Caco-2 (cell line): ENCODE measurements around the gene C11orf58. TPM values are rescaled to one million over a fixed set of nuclear protein-coding genes. Genes with fewer than 3 reads are reported as not detected.

Experiments
- BruUV-seq: library from RNA; stranded (reverse); fragments of 400-500 nt; replicated peaks from 2 replicates; lab custom pipeline; 2021; lab: Mats Ljungman, UMichigan
- CTCF ChIA-PET: fragments of 300-600 bp; sonication (Branson Sonifier 250); formaldehyde crosslinking; loops from one replicate; lab custom pipeline; 2022; ENCODE audit warnings: antibody characterized with exemption; lab: Charles Lee
- POLR2A ChIA-PET: fragments of 300-600 bp; sonication (Branson Sonifier 250); formaldehyde crosslinking; loops from one replicate; lab custom pipeline; 2022; ENCODE audit warnings: antibody characterized with exemption; lab: Charles Lee
- DNase-seq, 2 experiments: peaks; one replicate each; pipeline versions ENCODE4 v3.0.0 to v3.0.0-alpha.2; 2020 to 2022
- H3K27me3 ChIP-seq: replicated peaks from 2 replicates; pipeline ENCODE4 v1.6.0; 2011; ENCODE audit warnings: low read length; ENCODE audit not compliant: control insufficient read depth, insufficient read depth
- H3K36me3 ChIP-seq: 2 replicates; pipeline ENCODE4 v1.5.1; 2011; ENCODE audit warnings: low read length; ENCODE audit not compliant: control insufficient read depth, insufficient read depth
- H3K4me1 ChIP-seq: fragments of 250-450 bp; sonication (Bioruptor Pico); 2 replicates; pipeline ENCODE4 v1.5.1; 2020; ENCODE audit warnings: mild to moderate bottlenecking
- H3K4me3 ChIP-seq: 2 replicates; pipeline ENCODE4 v1.5.1; 2011; ENCODE audit warnings: low read depth, mild to moderate bottlenecking, control low read depth, low read length
- H3K9me3 ChIP-seq: fragments of 250-450 bp; sonication (Bioruptor Pico); 2 replicates; pipeline ENCODE4 v1.5.1; 2020; ENCODE audit warnings: mild to moderate bottlenecking, moderate library complexity
- H3K27ac Mint-ChIP-seq: one replicate; pipeline ENCODE4 v1.8.0; 2022; ENCODE audit warnings: mixed read lengths; ENCODE audit not compliant: unreplicated experiment
- H3K27me3 Mint-ChIP-seq: one replicate; pipeline ENCODE4 v1.8.0; 2022; ENCODE audit warnings: mixed read lengths; ENCODE audit not compliant: insufficient read depth, unreplicated experiment
- H3K36me3 Mint-ChIP-seq: one replicate; pipeline ENCODE4 v1.8.0; 2022; ENCODE audit warnings: mild to moderate bottlenecking, mixed read lengths; ENCODE audit not compliant: insufficient read depth, unreplicated experiment
- H3K4me1 Mint-ChIP-seq: one replicate; pipeline ENCODE4 v1.8.0; 2022; ENCODE audit warnings: low read depth, mixed read lengths; ENCODE audit not compliant: unreplicated experiment
- H3K4me3 Mint-ChIP-seq: one replicate; pipeline ENCODE4 v1.8.0; 2022; ENCODE audit warnings: mild to moderate bottlenecking, moderate library complexity, mixed read lengths; ENCODE audit not compliant: unreplicated experiment
- H3K9me3 Mint-ChIP-seq: one replicate; pipeline ENCODE4 v1.8.0; 2022; ENCODE audit warnings: mixed read lengths; ENCODE audit not compliant: unreplicated experiment
- intact Hi-C: fragments of 100-400 bp; cut with micrococcal nuclease; formaldehyde crosslinking; loops from one replicate; pipeline ENCODE4 v1.10.0; 2022; ENCODE audit not compliant: unreplicated experiment
- total RNA-seq: library from RNA; stranded (reverse); gene quantifications from 2 replicates; pipeline ENCODE4 v1.2.3, GENCODE V29; 2022
- TF ChIP-seq, protein P1 (sequence below), 2 experiments: fragments of 200-600 bp in 1 of 2; IDR thresholded peaks; 1 replicate in 1 of 2; 2 replicates in 1 of 2; pipeline versions ENCODE4 v1.5.1 to v1.8.0; 2011 to 2022; ENCODE audit warnings: antibody characterized with exemption in 1 of 2, control low read depth in 1 of 2, inconsistent platforms in 1 of 2, low read depth in 1 of 2, low read length in 1 of 2, mild to moderate bottlenecking in 1 of 2, moderate library complexity in 1 of 2; ENCODE audit not compliant: insufficient read depth in 1 of 2, severe bottlenecking in 1 of 2, unreplicated experiment in 1 of 2

C11orf58 gene
- total RNA-seq, 1 experiment from 2014 or later, result 209 TPM

- Mint-ChIP-seq H3K4me3 (no peak overlapping the region), H3K9me3 (no peaks in the 10 kb centered on the region), H3K4me1 (no peaks in the 10 kb centered on the region), H3K27me3 (peaks cover 2% of the 10 kb centered on the region), H3K36me3 (peaks cover 10% of the 10 kb centered on the region), H3K27ac (no peak overlapping the region)
- H3K36me3 ChIP-seq, result peaks cover 4% of the 10 kb centered on the region
- no peaks in the 10 kb centered on the region for H3K27me3 ChIP-seq
- peaks cover 4% of the 10 kb centered on the region; the same call in 1 of the 2 replicates for H3K4me1 ChIP-seq
- POLR2A ChIA-PET, result interaction anchor here (0.5 to 1.3 kb wide), 2 partner anchors 188 to 278 kb away, joined by 3 to 4 read pairs; no protein-coding TSS in a partner anchor
- BruUV-seq, result TSS peak; percentile 98
- DNase-seq, result no peak
- intact Hi-C loops, result loop anchor here (2.0 kb wide), 1 partner anchor 105 kb away; no protein-coding TSS in a partner anchor
- H3K4me3 ChIP-seq, result peak overlapping the region; percentile 68
- TF ChIP-seq, protein P1, sequence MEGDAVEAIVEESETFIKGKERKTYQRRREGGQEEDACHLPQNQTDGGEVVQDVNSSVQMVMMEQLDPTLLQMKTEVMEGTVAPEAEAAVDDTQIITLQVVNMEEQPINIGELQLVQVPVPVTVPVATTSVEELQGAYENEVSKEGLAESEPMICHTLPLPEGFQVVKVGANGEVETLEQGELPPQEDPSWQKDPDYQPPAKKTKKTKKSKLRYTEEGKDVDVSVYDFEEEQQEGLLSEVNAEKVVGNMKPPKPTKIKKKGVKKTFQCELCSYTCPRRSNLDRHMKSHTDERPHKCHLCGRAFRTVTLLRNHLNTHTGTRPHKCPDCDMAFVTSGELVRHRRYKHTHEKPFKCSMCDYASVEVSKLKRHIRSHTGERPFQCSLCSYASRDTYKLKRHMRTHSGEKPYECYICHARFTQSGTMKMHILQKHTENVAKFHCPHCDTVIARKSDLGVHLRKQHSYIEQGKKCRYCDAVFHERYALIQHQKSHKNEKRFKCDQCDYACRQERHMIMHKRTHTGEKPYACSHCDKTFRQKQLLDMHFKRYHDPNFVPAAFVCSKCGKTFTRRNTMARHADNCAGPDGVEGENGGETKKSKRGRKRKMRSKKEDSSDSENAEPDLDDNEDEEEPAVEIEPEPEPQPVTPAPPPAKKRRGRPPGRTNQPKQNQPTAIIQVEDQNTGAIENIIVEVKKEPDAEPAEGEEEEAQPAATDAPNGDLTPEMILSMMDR (IDR thresholded peaks at IDR 0.05; ENCODE audit: insufficient read depth in 1 of 2, low read depth in 1 of 2, low read length in 1 of 2, severe bottlenecking in 1 of 2, unreplicated experiment in 1 of 2), result no peak
- CTCF ChIA-PET, result no interaction called here
- H3K9me3 ChIP-seq, result no peaks in the 10 kb centered on the region
Observed at GRCh38 chr11:16737818-16738192, 642 bp upstream of the C11orf58 start.

GRCh38 chr11:16738947-16739815 is 734 bp downstream of the C11orf58 start:
- intact Hi-C loops, result loop anchor here (2.0 kb wide), 1 partner anchor 106 kb away; no protein-coding TSS in a partner anchor
- DNase-seq, result no peak
- Histone ChIP-seq H3K27me3 (no peaks in the 10 kb centered on the region), H3K9me3 (no peaks in the 10 kb centered on the region), H3K4me1 (peaks cover 4% of the 10 kb centered on the region; the same call in 1 of the 2 replicates), H3K4me3 (peak overlapping the region; percentile 56), H3K36me3 (peaks cover 4% of the 10 kb centered on the region)
- CTCF ChIA-PET, result no interaction called here
- Mint-ChIP-seq H3K27ac (no peak overlapping the region), H3K4me3 (no peak overlapping the region), H3K9me3 (no peaks in the 10 kb centered on the region), H3K4me1 (no peaks in the 10 kb centered on the region), H3K36me3 (peaks cover 20% of the 10 kb centered on the region), H3K27me3 (peaks cover 2% of the 10 kb centered on the region)
- TSS peak; percentile 73 for BruUV-seq
- POLR2A ChIA-PET, result interaction anchor here (0.5 to 1.3 kb wide), 3 partner anchors 16 to 338 kb away, joined by 3 read pairs; partner anchors contain the start of gene RPS13
- TF ChIP-seq, protein P1 (IDR thresholded peaks at IDR 0.05; ENCODE audit: insufficient read depth in 1 of 2, low read depth in 1 of 2, low read length in 1 of 2, severe bottlenecking in 1 of 2, unreplicated experiment in 1 of 2), result no peak

DNA sequence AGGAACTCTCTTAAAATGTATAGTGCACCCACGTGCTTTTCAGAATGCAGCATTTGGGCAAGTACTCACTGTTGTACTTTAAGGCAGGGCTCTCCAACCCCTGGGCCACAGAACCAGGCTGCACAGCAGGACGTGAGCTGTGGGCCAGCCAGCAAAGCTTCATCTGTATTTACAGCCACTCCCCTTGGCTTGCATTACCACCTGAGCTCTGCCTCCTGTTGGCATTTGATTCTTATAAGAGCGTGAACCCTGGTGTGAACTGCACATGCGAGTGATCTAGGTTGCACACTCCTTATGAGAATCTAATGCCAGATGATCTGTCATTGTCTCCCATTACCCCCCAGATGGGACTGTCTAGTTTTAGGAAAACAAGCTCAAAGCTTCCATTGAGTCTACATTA is 3.0 kb downstream of the C11orf58 start:
- no peak overlapping the region for H3K4me3 ChIP-seq
- no peaks in the 10 kb centered on the region for H3K9me3 Mint-ChIP-seq
- CTCF ChIA-PET, result no interaction called here
- no TSS peak for BruUV-seq
- intact Hi-C loops, result no loop called here
- no peak overlapping the region for H3K27ac Mint-ChIP-seq
- DNase-seq, result no peak
- no peaks in the 10 kb centered on the region for H3K27me3 ChIP-seq
- no peaks in the 10 kb centered on the region for H3K27me3 Mint-ChIP-seq
- peaks cover 4% of the 10 kb centered on the region; the same call in 1 of the 2 replicates for H3K4me1 ChIP-seq
- TF ChIP-seq, protein P1 (IDR thresholded peaks at IDR 0.05; ENCODE audit: insufficient read depth in 1 of 2, low read depth in 1 of 2, low read length in 1 of 2, severe bottlenecking in 1 of 2, unreplicated experiment in 1 of 2), result no peak
- no peaks in the 10 kb centered on the region for H3K4me1 Mint-ChIP-seq
- peaks cover 4% of the 10 kb centered on the region for H3K36me3 ChIP-seq
- peaks cover 39% of the 10 kb centered on the region for H3K36me3 Mint-ChIP-seq
- no peaks in the 10 kb centered on the region for H3K9me3 ChIP-seq
- no peak overlapping the region for H3K4me3 Mint-ChIP-seq
- POLR2A ChIA-PET, result no interaction called here
